GM19023 (cell line): Measurements from ENCODE around the gene JARID2.

Source experiments
- ATAC-seq: cut with Tn5 transposase; IDR thresholded peaks from one replicate; pipeline ENCODE4 v1.9.1; 2021; ENCODE audit warnings: mild to moderate bottlenecking, moderate library complexity; ENCODE audit not compliant: unreplicated experiment

JARID2 gene

GRCh38 chr6:15553031-15553430 lies 307.2 kb downstream of the JARID2 start:
- ATAC-seq, result no peak

- ATAC-seq, result no peak
These were observed 307.9 kb downstream of the JARID2 start for GRCh38 chr6:15553736-15554294.

GRCh38 chr6:15554728-15555100 lies 308.8 kb downstream of the JARID2 start:
- no peak for ATAC-seq

GRCh38 chr6:15555101-15556038 lies 309.5 kb downstream of the JARID2 start:
- no peak for ATAC-seq

- ATAC-seq, result no peak
These were observed 310.8 kb downstream of the JARID2 start for GRCh38 chr6:15556711-15557110.

GRCh38 chr6:15557174-15557573 lies 311.3 kb downstream of the JARID2 start:
- no peak for ATAC-seq

- ATAC-seq, result no peak
These were observed 314.8 kb downstream of the JARID2 start for GRCh38 chr6:15560713-15561112.

GRCh38 chr6:15561447-15562199 lies 315.8 kb downstream of the JARID2 start:
- no peak for ATAC-seq

- ATAC-seq, result no peak
These were observed 317.1 kb downstream of the JARID2 start for GRCh38 chr6:15562977-15563376.

- ATAC-seq, result no peak
These were observed 323.4 kb downstream of the JARID2 start for GRCh38 chr6:15569035-15569995.

GRCh38 chr6:15570171-15570570 lies 324.3 kb downstream of the JARID2 start:
- no peak for ATAC-seq
